IMR-90 (cell line): ENCODE measurements around the gene GSK3B.

Experiments
- CTCF ChIP-seq: conservative IDR thresholded peaks from 2 replicates; pipeline ENCODE4 v1.5.1; 2012; ENCODE audit warnings: mild to moderate bottlenecking, low read depth, low read length, improper control_type of control experiment
- POLR2A ChIP-seq: IDR thresholded peaks from 2 replicates; pipeline ENCODE4 v1.6.1; 2012; ENCODE audit warnings: mild to moderate bottlenecking, low read depth, low read length

- no peak for TF ChIP-seq CTCF
- TF ChIP-seq POLR2A, result no peak
Measured at GRCh38 chr3:119795849-119796248, 298.4 kb downstream of the GSK3B start.
